Ecto neural progenitor cell (in vitro differentiated cells): ENCODE data around the gene HARBI1.

Experiments used
- DNase-seq: peaks from one replicate; pipeline ENCODE4 v3.0.0-alpha.2; 2018; ENCODE audit warnings: low spot score

The HARBI1 gene

DNA sequence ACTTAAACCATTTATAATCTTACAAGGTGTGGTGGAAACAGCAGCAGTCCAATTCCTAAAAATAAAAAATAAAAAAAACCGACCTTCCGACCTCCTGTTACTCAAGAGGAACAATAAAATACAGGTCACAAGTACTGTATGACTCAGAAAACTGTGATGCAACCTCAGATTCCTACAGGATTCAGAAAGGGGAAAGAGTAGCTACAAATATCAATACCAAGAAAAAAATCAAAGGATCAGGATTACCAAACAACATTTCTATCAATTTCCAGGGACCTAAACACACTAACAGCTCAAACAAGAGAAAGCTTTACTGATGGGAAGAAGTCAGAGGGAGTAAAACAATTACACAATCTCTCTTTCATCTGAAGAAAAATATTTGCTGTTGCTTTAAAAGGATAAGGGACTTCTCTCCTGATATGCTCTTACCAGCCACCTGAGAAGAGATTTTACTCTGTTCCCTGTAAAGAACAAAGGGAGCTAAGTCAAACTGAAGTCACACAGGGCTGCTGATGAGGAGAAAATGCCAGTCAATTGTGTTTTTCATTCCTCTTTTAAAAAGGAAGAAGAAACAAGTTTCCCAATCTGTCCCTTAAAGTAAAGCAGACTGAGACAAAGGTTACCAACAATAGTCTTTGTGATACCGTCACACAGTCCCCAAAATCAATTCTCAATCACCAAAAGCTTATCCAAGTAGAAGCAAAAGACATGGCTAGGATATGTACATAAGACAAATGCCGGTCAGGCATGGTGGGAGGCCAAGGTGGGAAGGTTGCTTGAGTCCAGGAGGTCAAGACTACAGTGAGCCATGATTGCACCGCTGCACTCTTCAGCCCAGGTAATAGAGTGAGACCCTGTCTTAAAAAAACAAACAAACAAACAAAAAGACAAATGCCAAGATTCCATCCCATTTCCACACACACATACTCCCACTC is 62.5 kb downstream of the HARBI1 start:
- no peak for DNase-seq

DNA sequence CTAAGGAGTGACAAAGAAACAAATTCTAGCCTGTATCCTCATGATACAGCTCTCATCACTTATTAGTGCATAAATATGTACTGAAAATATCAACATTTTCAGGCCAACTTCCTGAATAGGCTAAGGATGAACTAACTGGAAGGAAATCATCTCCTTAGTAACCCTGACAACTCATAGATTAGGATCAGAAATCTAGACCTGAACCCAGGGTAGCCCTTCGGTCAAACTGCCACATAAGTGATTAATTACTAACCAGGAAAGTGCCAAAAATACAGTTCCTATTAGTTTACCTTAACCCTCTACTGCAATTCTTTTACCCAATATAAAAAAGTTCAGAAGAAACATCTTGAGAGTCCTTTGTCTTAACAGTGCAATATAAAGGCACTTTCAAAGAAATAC is 63.2 kb downstream of the HARBI1 start:
- no peak for DNase-seq
